OCI-LY7 (cell line): ENCODE data around the gene GTF3C4. TPM values are rescaled to one million over a fixed set of nuclear protein-coding genes. Genes with fewer than 3 reads are reported as not detected.

Experiments used
- Bru-seq: library from RNA; stranded (reverse); fragments of 400-500 nt; gene quantifications from one replicate; lab custom pipeline; 2021; lab: Mats Ljungman, UMichigan
- BruChase-seq, 2 experiments: library from RNA; stranded (reverse); fragments of 400-500 nt; gene quantifications; one replicate each; lab custom pipeline; 2021; lab: Mats Ljungman, UMichigan
- BruUV-seq: library from RNA; stranded (reverse); fragments of 400-500 nt; replicated peaks from 2 replicates; lab custom pipeline; 2021; lab: Mats Ljungman, UMichigan
- CTCF ChIA-PET: fragments of 300-600 bp; sonication (Branson Sonifier 250); formaldehyde crosslinking; loops from one replicate; lab custom pipeline; 2022; ENCODE audit warnings: antibody characterized with exemption; ENCODE audit not compliant: unreplicated experiment; lab: Charles Lee
- POLR2A ChIA-PET: fragments of 300-600 bp; sonication (Branson Sonifier 250); formaldehyde crosslinking; loops from one replicate; lab custom pipeline; 2022; ENCODE audit warnings: antibody characterized with exemption; lab: Charles Lee
- DNase-seq: peaks from one replicate; pipeline ENCODE4 v3.0.0-alpha.2; 2015; ENCODE audit warnings: low spot score
- H2AFZ ChIP-seq: fragments of 200-600 bp; sonication (generic), shearing (Covaris generic); 2 replicates; pipeline ENCODE4 v1.6.1; 2014; ENCODE audit warnings: mild to moderate bottlenecking, antibody characterized with exemption, low read length, moderate library complexity
- H3K27ac ChIP-seq: fragments of 200-600 bp; sonication (generic); 2 replicates; pipeline ENCODE4 v1.5.1; 2014; ENCODE audit warnings: mixed run types, low read depth, mild to moderate bottlenecking, moderate library complexity, low read length, inconsistent platforms; ENCODE audit not compliant: poor library complexity, severe bottlenecking
- H3K36me3 ChIP-seq: fragments of 200-600 bp; sonication (generic); 2 replicates; pipeline ENCODE4 v1.6.1; 2014; ENCODE audit warnings: mild to moderate bottlenecking, antibody characterized with exemption, low read length, moderate library complexity, mixed read lengths; ENCODE audit not compliant: insufficient read depth
- H3K4me1 ChIP-seq: fragments of 200-600 bp; sonication (generic); 2 replicates; pipeline ENCODE4 v1.5.1; 2014; ENCODE audit warnings: mild to moderate bottlenecking, low read length; ENCODE audit not compliant: insufficient read depth, poor library complexity, severe bottlenecking
- H3K4me2 ChIP-seq: fragments of 200-600 bp; sonication (generic); 2 replicates; pipeline ENCODE4 v1.6.1; 2014; ENCODE audit warnings: mild to moderate bottlenecking, low read length
- H3K4me3 ChIP-seq: fragments of 200-600 bp; sonication (generic); 2 replicates; pipeline ENCODE4 v1.5.1; 2014; ENCODE audit warnings: mild to moderate bottlenecking, low read depth, low read length; ENCODE audit not compliant: poor library complexity, severe bottlenecking
- H3K79me2 ChIP-seq: fragments of 200-600 bp; sonication (generic); 2 replicates; pipeline ENCODE4 v1.6.1; 2016; ENCODE audit warnings: low read depth, mild to moderate bottlenecking, low read length, moderate library complexity, mixed read lengths; ENCODE audit not compliant: insufficient read depth
- H3K9me2 ChIP-seq: fragments of 200-600 bp; sonication (generic); 2 replicates; pipeline ENCODE4 v1.6.1; 2016; ENCODE audit warnings: mild to moderate bottlenecking, low read length, mixed read lengths; ENCODE audit not compliant: insufficient read depth
- H3K9me3 ChIP-seq: fragments of 200-600 bp; sonication (generic); 2 replicates; pipeline ENCODE4 v1.6.1; 2014; ENCODE audit warnings: mild to moderate bottlenecking, mixed run types, low read length, mixed read lengths
- H4K20me1 ChIP-seq: fragments of 200-600 bp; sonication (generic); 2 replicates; pipeline ENCODE4 v1.6.1; 2014; ENCODE audit warnings: mild to moderate bottlenecking, antibody characterized with exemption, low read length, moderate library complexity, mixed read lengths; ENCODE audit not compliant: insufficient read depth
- EZH2phosphoT487 ChIP-seq: fragments of 200-600 bp; sonication (generic); IDR thresholded peaks from 2 replicates; pipeline ENCODE4 v1.6.1; 2018; ENCODE audit warnings: low read depth, borderline replicate concordance, mild to moderate bottlenecking, mixed run types, antibody characterized with exemption, low read length, moderate library complexity, mixed read lengths
- intact Hi-C: fragments of 100-400 bp; cut with micrococcal nuclease; formaldehyde crosslinking; loops from one replicate; pipeline ENCODE4 v1.10.0; 2022; ENCODE audit not compliant: unreplicated experiment
- long read RNA-seq: library from polyadenylated mRNA; stranded (forward); transcript quantifications from one replicate; pipeline ENCODE4 v2.0.0, GENCODE V29; 2022
- total RNA-seq, 2 experiments: library from RNA; depleted of rRNA in 1 of 2; stranded (reverse); fragments of >200 nt in 1 of 2; shearing (Covaris generic) in 1 of 2; gene quantifications; 2 replicates each; pipeline ENCODE4 v1.2.3, GENCODE V29; 2014 to 2022
- TF ChIP-seq, protein P1 (sequence below): fragments of 200-600 bp; sonication (generic); conservative IDR thresholded peaks from 2 replicates; pipeline ENCODE4 v1.5.1; 2014; ENCODE audit warnings: mild to moderate bottlenecking, antibody characterized with exemption, low read length, moderate library complexity, mixed read lengths

The GTF3C4 gene, protein sequence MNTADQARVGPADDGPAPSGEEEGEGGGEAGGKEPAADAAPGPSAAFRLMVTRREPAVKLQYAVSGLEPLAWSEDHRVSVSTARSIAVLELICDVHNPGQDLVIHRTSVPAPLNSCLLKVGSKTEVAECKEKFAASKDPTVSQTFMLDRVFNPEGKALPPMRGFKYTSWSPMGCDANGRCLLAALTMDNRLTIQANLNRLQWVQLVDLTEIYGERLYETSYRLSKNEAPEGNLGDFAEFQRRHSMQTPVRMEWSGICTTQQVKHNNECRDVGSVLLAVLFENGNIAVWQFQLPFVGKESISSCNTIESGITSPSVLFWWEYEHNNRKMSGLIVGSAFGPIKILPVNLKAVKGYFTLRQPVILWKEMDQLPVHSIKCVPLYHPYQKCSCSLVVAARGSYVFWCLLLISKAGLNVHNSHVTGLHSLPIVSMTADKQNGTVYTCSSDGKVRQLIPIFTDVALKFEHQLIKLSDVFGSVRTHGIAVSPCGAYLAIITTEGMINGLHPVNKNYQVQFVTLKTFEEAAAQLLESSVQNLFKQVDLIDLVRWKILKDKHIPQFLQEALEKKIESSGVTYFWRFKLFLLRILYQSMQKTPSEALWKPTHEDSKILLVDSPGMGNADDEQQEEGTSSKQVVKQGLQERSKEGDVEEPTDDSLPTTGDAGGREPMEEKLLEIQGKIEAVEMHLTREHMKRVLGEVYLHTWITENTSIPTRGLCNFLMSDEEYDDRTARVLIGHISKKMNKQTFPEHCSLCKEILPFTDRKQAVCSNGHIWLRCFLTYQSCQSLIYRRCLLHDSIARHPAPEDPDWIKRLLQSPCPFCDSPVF
- total RNA-seq (2014; rRNA removed; shearing (Covaris generic)) (15.3 and 15.7 TPM in 2 replicates), total RNA-seq (2022) (18.6 and 19.0 TPM in 2 replicates), Bru-seq, nascent RNA (percentile 86 among the genes with signal in this experiment), BruChase-seq, experiment 1, labeled RNA remaining after a 6-hour chase (percentile 73 among the genes with signal in this experiment), BruChase-seq, experiment 2, labeled RNA remaining after a 2-hour chase (percentile 96 among the genes with signal in this experiment)
- long read RNA-seq, full-length matches to known transcripts, result 11 of 18 reads
- long read RNA-seq, partial matches to known transcripts, result 4 of 18 reads
- long read RNA-seq, other reads (novel, unspliced or antisense), result 3 of 18 reads

DNA sequence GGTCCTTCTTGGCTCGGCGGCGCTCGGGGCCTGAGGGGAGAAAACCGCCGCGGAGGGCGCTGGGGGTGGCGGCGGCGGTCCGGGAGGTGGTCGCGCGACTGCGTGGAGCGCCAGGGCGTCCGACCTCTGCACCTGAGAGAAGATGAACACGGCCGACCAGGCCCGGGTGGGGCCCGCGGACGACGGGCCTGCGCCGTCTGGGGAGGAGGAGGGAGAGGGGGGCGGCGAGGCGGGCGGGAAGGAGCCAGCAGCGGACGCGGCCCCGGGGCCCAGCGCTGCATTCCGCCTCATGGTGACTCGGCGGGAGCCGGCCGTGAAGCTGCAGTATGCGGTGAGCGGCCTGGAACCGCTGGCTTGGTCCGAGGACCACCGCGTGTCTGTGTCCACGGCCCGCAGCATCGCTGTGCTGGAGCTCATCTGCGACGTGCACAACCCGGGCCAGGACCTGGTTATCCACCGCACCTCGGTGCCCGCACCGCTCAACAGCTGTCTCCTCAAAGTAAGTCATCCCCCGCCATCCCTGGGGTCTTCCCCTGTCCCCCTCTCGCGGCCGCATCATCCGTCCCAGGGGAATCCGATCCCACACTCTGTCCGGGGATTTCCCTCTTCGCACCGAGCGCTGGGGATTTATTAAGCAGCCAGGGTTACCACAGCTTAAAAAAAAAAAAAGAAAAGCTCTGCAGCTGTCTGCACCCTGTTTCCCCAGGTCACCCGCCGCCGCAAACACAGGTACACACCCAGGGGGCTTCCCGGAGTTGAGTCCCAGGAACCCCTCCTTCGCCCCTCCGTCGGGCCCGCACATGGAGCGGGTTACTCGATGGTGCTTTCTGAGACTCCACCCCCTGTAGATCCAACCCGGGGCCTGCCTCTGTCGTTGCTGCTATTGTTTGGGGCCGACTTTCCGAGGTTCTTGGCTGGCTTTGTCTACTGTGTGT, at the start of gene GTF3C4:
TSS of gene GTF3C4 (plus strand) at position 8 of the 935 bp plus-strand sequence. CDS start at position 143, 135 bp downstream.
- H3K9me2 ChIP-seq, result no peaks in the 10 kb centered on the region
- H3K4me3 ChIP-seq, result peak within 1 kb of the TSS; percentile 96
- H2AFZ ChIP-seq, result peak within 1 kb of the TSS; percentile 71
- CTCF ChIA-PET, result interaction anchor here (0.8 kb wide), 1 partner anchor 274 kb away, joined by 3 read pairs; no protein-coding TSS in a partner anchor
- peaks cover 91% of the 10 kb centered on the region for H3K79me2 ChIP-seq
- DNase-seq, result peak; percentile 21
- H4K20me1 ChIP-seq, result peaks cover 36% of the 10 kb centered on the region
- no TSS peak for BruUV-seq
- H3K27ac ChIP-seq, result peak within 1 kb of the TSS; percentile 72
- H3K4me2 ChIP-seq, result peak within 1 kb of the TSS; percentile 83
- no peaks in the 10 kb centered on the region; the same call in 1 of the 2 replicates for H3K9me3 ChIP-seq
- peaks cover 52% of the 10 kb centered on the region for H3K36me3 ChIP-seq
- TF ChIP-seq EZH2phosphoT487, result no peak
- intact Hi-C loops, result no loop called here
- H3K4me1 ChIP-seq, result peaks cover 34% of the 10 kb centered on the region
- POLR2A ChIA-PET, result interaction anchor here (0.5 to 2.5 kb wide), 6 partner anchors 8 to 430 kb away, joined by 3 to 6 read pairs (median 3); partner anchors contain the start of gene GTF3C5

DNA sequence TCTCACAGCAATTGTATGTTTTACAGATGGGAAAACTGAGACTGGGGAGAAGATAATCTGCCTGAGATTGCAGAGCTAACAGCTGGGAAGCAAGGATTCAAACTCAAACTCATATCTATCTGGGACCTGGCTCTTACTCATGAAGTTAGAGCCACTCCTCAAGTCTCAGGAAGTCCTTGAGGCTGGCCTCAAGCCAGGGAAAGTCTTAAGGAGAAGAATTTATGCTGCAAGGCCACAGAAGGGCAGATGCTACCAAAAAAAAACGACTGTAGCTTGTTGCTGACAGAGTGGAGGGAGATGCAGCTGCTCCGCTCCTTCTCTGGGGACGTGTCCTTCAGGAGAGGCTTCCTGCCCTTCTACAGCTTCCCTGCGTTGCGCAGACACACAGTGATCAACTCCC, 48.1 kb upstream of the GTF3C4 start:
- ChIA-PET POLR2A (interaction anchor here (0.6 kb wide), 1 partner anchor 72 kb away, joined by 10 read pairs; no protein-coding TSS in a partner anchor), CTCF (no interaction called here)
- no peaks in the 10 kb centered on the region for H3K4me1 ChIP-seq
- H3K9me2 ChIP-seq, result no peaks in the 10 kb centered on the region
- H3K4me3 ChIP-seq, result no peak overlapping the region
- intact Hi-C loops, result no loop called here
- H3K4me2 ChIP-seq, result no peak overlapping the region
- no peak for TF ChIP-seq EZH2phosphoT487
- TF ChIP-seq, protein P1, sequence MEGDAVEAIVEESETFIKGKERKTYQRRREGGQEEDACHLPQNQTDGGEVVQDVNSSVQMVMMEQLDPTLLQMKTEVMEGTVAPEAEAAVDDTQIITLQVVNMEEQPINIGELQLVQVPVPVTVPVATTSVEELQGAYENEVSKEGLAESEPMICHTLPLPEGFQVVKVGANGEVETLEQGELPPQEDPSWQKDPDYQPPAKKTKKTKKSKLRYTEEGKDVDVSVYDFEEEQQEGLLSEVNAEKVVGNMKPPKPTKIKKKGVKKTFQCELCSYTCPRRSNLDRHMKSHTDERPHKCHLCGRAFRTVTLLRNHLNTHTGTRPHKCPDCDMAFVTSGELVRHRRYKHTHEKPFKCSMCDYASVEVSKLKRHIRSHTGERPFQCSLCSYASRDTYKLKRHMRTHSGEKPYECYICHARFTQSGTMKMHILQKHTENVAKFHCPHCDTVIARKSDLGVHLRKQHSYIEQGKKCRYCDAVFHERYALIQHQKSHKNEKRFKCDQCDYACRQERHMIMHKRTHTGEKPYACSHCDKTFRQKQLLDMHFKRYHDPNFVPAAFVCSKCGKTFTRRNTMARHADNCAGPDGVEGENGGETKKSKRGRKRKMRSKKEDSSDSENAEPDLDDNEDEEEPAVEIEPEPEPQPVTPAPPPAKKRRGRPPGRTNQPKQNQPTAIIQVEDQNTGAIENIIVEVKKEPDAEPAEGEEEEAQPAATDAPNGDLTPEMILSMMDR, result no peak
- no peaks in the 10 kb centered on the region for H4K20me1 ChIP-seq
- no TSS peak for BruUV-seq
- no peak overlapping the region for H3K27ac ChIP-seq
- no peak overlapping the region for H2AFZ ChIP-seq
- H3K36me3 ChIP-seq, result peaks cover 80% of the 10 kb centered on the region
- H3K9me3 ChIP-seq, result no peaks in the 10 kb centered on the region
- no peak for DNase-seq
- H3K79me2 ChIP-seq, result no peaks in the 10 kb centered on the region
